Body of pancreas (tissue), 4 donors: Measurements from ENCODE around the gene CABP7.

Experiments used
- CTCF ChIP-seq, 7 experiments: fragments of 450-650 bp in 4 of 7; fragments of 200-600 bp in 3 of 7; sonication (generic) in 3 of 7; IDR thresholded peaks; one replicate each; pipeline ENCODE4 v1.5.1; 2016 to 2019; ENCODE audit warnings: antibody characterized with exemption in 7 of 7
- POLR2A ChIP-seq, 3 donors: fragments of 450-650 bp; IDR thresholded peaks; one replicate each; pipeline ENCODE4 v1.6.1; 2016; ENCODE audit warnings: antibody characterized with exemption in 3 of 3, mild to moderate bottlenecking in 2 of 3

- TF ChIP-seq CTCF (IDR thresholded peaks at IDR 0.05) (peak in 4 of 7 experiments; percentile 17 to 37 (median 23)), POLR2A (IDR thresholded peaks at IDR 0.05) (peak in 1 of 3 donors; percentile 22)
These were observed 18.4 kb upstream of the CABP7 start for GRCh38 chr22:29701155-29701999.
